Lower lobe of right lung (tissue), 2 donors: ENCODE measurements around the gene SUMO1. TPM values are rescaled to one million over a fixed set of nuclear protein-coding genes. Genes with fewer than 3 reads are reported as not detected.
"Not testable (repeated sequence)": the region's sequence is repeated elsewhere in the genome, so short reads cannot be mapped to it uniquely, and the experiment has no call there.

ENCODE experiments used
- ATAC-seq, 2 donors: fragments of 200-7000 bp; cut with Tn5 transposase; one replicate each; pipeline ENCODE4 v1.9.1; 2020 to 2022; ENCODE audit warnings: mild to moderate bottlenecking in 2 of 2, moderate library complexity in 2 of 2
- DNase-seq: peaks from one replicate; pipeline ENCODE4 v3.0.0-alpha.2; 2020
- H3K27ac ChIP-seq: fragments of 200-600 bp; one replicate; pipeline ENCODE4 v1.8.0; 2022
- H3K27me3 ChIP-seq: fragments of 200-600 bp; one replicate; pipeline ENCODE4 v1.8.0; 2022; ENCODE audit warnings: low read depth
- H3K36me3 ChIP-seq: fragments of 200-600 bp; one replicate; pipeline ENCODE4 v1.8.0; 2022; ENCODE audit warnings: mild to moderate bottlenecking
- H3K4me1 ChIP-seq: fragments of 200-600 bp; one replicate; pipeline ENCODE4 v1.8.0; 2022
- H3K4me3 ChIP-seq: fragments of 200-600 bp; one replicate; pipeline ENCODE4 v1.8.0; 2022; ENCODE audit warnings: mild to moderate bottlenecking
- H3K9me3 ChIP-seq: fragments of 200-600 bp; one replicate; pipeline ENCODE4 v1.8.0; 2022
- intact Hi-C: fragments of 100-400 bp; cut with DNase I; formaldehyde crosslinking; loops from one replicate; pipeline ENCODE4 v1.11.0; 2022
- total RNA-seq: library from RNA; stranded (reverse); fragmentation: NEBNext Ultra II Directional; extraction: Animal tissue kit (Norgen Biotek cat#: 25700); gene quantifications from one replicate; pipeline ENCODE4 v1.2.1, GENCODE V29; 2021
- TF ChIP-seq, protein P1 (sequence below): fragments of 200-600 bp; IDR thresholded peaks from one replicate; pipeline ENCODE4 v1.8.0; 2022; ENCODE audit warnings: antibody characterized with exemption, mild to moderate bottlenecking
- donor health status: DM: no; HTN: yes; CAD: no; lungs with severe emphysema.

Gene SUMO1
- total RNA-seq, 1 donor from 2014 or later, result 70.1 TPM

DNA sequence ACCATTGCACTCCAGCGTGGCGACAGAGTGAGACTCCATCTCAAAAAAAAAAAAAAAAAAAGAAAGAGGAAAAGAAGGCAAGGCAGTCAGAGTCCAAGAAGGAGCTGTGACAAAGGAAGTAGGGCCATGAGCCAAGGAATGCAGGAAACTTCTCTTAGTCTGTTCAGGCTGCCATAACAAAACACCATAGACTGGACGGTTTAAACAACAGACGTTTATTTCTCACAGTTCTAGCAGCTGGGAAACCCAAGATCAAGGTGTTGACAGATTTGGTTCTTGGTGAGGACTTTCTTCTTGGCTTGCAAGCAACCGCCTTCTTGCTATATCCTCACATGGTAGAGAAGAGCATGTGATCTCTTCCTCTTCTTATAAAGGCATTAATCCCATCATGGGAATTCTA is 13.1 kb upstream of the SUMO1 start:
- H3K27ac ChIP-seq, result no peak overlapping the region
- H3K4me3 ChIP-seq, result no peak overlapping the region
- H3K27me3 ChIP-seq, result no peaks in the 10 kb centered on the region
- intact Hi-C loops, result no loop called here
- no peaks in the 10 kb centered on the region for H3K36me3 ChIP-seq
- DNase-seq, result no peak
- H3K9me3 ChIP-seq, result no peaks in the 10 kb centered on the region
- H3K4me1 ChIP-seq, result no peaks in the 10 kb centered on the region
- TF ChIP-seq, protein P1, sequence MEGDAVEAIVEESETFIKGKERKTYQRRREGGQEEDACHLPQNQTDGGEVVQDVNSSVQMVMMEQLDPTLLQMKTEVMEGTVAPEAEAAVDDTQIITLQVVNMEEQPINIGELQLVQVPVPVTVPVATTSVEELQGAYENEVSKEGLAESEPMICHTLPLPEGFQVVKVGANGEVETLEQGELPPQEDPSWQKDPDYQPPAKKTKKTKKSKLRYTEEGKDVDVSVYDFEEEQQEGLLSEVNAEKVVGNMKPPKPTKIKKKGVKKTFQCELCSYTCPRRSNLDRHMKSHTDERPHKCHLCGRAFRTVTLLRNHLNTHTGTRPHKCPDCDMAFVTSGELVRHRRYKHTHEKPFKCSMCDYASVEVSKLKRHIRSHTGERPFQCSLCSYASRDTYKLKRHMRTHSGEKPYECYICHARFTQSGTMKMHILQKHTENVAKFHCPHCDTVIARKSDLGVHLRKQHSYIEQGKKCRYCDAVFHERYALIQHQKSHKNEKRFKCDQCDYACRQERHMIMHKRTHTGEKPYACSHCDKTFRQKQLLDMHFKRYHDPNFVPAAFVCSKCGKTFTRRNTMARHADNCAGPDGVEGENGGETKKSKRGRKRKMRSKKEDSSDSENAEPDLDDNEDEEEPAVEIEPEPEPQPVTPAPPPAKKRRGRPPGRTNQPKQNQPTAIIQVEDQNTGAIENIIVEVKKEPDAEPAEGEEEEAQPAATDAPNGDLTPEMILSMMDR, result no peak
- ATAC-seq, result no peak

DNA sequence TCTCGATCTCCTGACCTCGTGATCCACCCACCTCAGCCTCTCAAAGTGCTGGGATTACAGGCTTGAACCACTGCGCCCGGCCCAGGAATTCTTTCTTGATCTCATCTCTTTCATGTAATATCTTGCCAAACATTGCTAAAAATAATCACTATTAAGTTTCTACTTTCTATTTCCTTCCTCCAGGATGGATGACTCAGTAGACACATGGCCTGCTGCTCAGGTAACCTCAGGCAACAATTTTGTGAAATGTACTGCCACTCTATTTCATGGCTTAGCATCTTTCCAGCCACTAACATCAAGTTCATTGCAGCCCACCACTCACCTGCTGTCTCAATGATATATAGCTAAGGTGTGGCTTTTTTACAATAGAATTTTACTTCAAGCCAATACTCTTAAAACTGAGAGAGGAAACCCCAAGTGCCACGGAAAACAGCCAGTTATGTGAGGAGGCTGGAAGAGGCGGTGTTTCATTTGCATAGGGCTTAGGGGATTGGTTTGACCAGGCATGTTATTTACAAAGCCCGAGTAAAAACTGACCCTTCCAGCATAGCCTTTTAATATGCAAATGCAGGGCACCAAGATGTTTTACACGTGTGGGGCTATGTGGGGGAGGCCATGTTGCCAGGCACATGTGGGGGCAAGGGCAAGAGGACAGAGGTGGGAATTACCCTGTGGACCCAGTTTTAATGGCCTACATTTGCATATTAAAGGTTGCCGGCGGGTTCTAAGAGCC is 11.3 kb upstream of the SUMO1 start:
- intact Hi-C loops, result no loop called here

DNA sequence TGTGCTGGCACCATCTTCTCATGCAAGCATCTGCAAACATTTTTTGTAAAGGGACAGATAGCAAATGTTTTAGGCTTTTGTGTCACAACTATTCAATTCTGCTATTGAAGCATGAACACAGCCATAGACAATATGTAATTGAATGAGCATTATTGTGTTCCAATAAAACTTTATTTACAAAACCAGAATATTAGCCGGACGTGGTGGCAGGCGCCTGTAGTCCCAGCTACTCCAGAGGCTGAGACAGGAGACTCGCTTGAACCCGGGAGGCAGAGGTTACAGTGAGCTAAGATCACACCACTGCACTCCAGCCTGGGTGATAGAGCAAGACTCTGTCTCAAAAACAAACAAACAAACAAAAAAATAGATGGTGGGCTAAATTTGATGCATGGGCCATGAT is 9.3 kb upstream of the SUMO1 start:
- ATAC-seq, H3K4me3 ChIP-seq, intact Hi-C loops, H3K36me3 ChIP-seq, H3K4me1 ChIP-seq, H3K27ac ChIP-seq, DNase-seq, H3K9me3 ChIP-seq, H3K27me3 ChIP-seq: not testable (repeated sequence)

More for the DNA sequence above, 11.3 kb upstream of the SUMO1 start:
- H3K36me3 ChIP-seq, result no peaks in the 10 kb centered on the region
- TF ChIP-seq, protein P1, result no peak
- ATAC-seq, result peak in 1 of 2 donors; percentile 28
- H3K9me3 ChIP-seq, result no peaks in the 10 kb centered on the region
- H3K27me3 ChIP-seq, result no peaks in the 10 kb centered on the region
- H3K4me3 ChIP-seq, result no peak overlapping the region
- H3K4me1 ChIP-seq, result no peaks in the 10 kb centered on the region
- DNase-seq, result no peak
- no peak overlapping the region for H3K27ac ChIP-seq

DNA sequence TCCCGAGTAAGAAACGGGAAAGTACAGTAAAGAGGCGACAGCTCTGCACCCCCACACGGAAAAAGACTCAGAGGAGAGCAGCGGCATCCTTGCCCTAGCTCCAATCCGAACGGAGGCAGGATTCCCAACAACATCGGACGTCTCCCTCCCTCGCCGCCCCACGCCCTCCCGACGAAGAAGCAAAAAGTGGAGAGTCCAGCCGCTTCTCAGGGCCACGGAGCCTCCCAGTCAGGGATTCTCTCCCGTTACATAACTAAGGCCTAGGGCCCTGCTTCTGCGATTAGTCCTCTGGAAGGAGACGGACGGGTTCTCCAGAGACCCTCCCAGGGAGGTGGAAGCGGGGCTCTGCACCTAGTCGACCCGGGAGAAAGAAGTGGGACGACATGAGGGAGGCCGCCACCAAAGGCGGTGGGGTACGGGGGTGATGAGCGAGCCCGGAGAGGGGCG is 587 bp downstream of the SUMO1 start:
- H3K9me3 ChIP-seq, result no peaks in the 10 kb centered on the region
- no peaks in the 10 kb centered on the region for H3K36me3 ChIP-seq
- no peaks in the 10 kb centered on the region for H3K27me3 ChIP-seq
- DNase-seq, result peak; percentile 47
- intact Hi-C loops, result no loop called here
- peak overlapping the region; percentile 99 for H3K4me3 ChIP-seq
- H3K4me1 ChIP-seq, result peaks cover 26% of the 10 kb centered on the region
- peak; percentile 61 to 66 for ATAC-seq
- peak overlapping the region; percentile 86 for H3K27ac ChIP-seq
- TF ChIP-seq, protein P1, result no peak

DNA sequence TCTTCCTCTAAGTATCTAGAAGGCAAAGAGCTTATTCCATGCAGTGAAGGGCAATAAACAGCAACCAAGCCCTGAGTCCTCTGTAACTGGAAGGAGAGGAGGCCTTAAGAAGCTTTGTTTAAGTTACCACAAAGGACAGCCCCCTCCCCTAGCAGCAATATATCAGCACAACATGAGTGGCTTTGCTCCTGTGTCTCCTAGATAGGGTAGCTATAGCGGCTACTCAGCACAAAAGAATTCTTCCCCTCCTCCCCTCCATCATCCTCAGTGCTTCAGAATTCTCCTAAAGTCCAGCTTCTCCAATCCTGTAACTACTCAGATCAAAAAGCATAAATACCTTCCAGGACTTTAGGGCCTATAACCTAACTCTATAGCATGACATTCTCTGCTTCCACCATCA is 16.5 kb downstream of the SUMO1 start:
- Histone ChIP-seq H3K4me1 (no peaks in the 10 kb centered on the region), H3K27me3 (no peaks in the 10 kb centered on the region), H3K4me3 (no peak overlapping the region), H3K9me3 (no peaks in the 10 kb centered on the region), H3K27ac (no peak overlapping the region), H3K36me3 (peaks cover 40% of the 10 kb centered on the region)
- ATAC-seq (no peak), DNase-seq (no peak)
- intact Hi-C loops, result no loop called here
- TF ChIP-seq, protein P1, result no peak

DNA sequence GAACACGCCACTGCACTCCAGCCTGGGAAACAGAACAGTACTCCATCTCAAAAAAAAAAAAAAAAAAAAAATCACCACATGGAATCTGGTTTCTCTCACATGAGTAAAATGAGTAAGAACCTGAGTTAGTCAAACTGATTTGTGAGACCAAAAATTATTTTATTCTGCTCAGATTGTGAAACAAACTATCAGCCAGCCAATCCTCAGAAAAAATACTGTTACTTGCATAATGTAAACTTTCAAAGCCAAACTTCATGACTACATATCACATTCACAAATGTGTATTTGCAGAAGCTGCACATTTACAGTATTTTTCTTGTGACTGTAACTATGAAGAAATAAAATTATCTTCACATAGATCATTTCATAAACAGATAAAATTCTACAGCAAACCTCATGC is 23.2 kb downstream of the SUMO1 start:
- ATAC-seq, result no peak
- Histone ChIP-seq H3K4me3 (no peak overlapping the region), H3K9me3 (no peaks in the 10 kb centered on the region), H3K27me3 (no peaks in the 10 kb centered on the region), H3K4me1 (no peaks in the 10 kb centered on the region), H3K36me3 (peaks cover 68% of the 10 kb centered on the region), H3K27ac (no peak overlapping the region)
- no peak for DNase-seq
- intact Hi-C loops, result no loop called here
- TF ChIP-seq, protein P1, result no peak
